Ammon's horn (tissue), 1 donor: ENCODE measurements around the gene XPO1.
"Not testable (repeated sequence)": the region's sequence is repeated elsewhere in the genome, so short reads cannot be mapped to it uniquely, and the experiment has no call there.

ENCODE experiments used
- DNase-seq: peaks from one replicate; pipeline ENCODE4 v3.0.0-alpha.2; 2016; ENCODE audit warnings: low spot score

Gene XPO1

DNA sequence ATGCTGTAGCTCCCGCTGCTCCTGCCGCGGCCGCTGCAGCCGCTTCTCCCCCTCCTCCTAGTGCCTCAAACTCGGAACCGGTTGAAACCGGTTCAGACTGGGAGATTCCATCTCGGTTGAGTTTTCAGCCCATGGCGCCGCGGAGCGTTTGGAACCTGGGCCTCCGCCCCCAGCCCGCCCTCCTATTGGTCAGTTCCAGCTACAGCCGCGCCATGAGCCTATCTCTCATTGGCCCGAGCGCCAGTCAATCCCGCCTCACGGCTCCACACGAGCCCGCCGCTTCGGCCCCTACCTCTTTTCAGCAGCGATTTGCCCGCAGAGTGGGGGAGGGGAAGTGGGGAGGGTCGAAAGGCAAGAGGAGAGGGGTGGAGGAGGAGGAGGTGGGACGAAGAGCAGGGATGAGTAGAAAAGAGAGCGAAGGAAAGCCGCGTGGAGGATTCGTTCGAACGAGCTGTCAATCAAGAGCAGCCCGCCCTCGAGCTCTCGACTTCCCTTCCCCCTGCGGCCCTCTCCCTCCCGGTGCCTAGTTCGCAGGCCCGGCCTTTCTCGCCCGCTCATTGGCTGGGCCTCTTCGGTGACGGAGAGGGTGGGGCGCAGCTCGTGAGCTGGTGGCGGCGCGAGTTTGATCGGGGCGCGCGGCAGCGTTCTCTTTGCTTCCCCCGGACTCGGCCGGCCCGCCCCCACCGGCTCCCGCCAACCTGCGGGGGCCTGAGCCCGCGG, at the start of gene XPO1:
XPO1 (minus strand) TSS at position 157 of the 720 bp plus-strand sequence. CDS start 4,459 bp downstream, outside the sequence.
- peak; percentile 100 for DNase-seq

GRCh38 chr2:61586928-61587327, 48.8 kb upstream of the XPO1 start:
- not testable (repeated sequence) for DNase-seq

- DNase-seq: no peak
Measured at GRCh38 chr2:61585383-61585782, 47.2 kb upstream of the XPO1 start.

- DNase-seq: not testable (repeated sequence)
Measured at GRCh38 chr2:61584368-61584767, 46.2 kb upstream of the XPO1 start.

DNA sequence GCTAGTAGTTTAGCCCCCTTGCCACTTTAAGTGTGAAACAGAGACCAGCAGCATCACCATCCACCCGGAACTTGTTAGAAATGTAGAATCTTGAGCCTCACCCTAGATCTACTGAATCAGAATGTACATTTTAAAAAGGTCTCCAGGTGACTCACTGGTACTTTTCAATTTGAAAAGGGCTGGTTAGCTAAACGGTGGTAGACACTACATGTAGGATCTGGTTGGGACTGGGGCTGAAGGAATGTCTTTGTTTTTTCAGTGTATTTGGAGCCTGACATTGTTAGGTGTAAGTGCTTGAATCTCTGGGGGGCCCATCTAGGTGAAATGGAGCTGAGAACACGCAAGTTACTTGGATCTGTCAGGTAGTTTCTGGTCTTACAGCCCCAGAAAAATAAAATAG, 44.0 kb upstream of the XPO1 start:
- no peak for DNase-seq

GRCh38 chr2:61581716-61582115, 43.6 kb upstream of the XPO1 start:
- no peak for DNase-seq

- DNase-seq: no peak
Measured at GRCh38 chr2:61575447-61575859, 37.3 kb upstream of the XPO1 start.

DNA sequence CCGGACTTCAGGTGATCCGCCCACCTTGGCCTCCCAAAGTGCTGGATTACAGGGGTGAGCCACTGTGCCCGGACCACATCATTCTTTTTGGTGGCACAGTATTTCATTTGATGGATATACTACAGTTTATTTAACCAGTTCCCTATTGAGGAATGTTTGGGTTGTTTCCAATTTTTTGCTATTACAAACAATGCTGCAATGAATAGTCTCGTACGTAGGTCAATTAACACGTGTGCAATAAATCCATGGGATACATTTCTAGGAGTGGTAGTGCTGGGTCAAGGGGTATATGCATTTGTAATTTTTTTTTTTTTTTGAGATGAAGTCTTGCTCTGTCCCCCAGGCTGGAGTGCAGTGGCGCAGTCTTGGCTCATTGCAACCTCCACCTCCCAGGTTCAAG, 28.4 kb upstream of the XPO1 start:
- DNase-seq: no peak

DNA sequence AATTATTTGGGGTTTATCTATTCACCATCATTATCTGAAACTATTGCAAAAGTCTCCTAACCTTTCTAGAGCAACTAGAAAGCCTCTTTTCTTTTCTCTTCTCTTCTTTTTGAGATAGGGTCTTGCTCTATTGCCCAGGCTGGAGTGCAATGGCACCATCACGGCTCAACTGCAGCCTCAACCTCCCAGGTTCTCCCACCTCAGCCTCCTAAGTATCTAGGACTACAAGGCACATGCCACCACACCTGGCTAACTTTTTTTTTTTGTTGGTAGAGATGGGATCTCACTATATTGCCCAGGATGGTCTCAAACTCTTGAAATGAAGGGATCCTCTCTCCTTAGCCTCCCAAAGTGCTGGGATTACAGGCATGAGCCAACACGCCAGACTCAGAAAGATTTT, 24.5 kb upstream of the XPO1 start:
- no peak for DNase-seq

DNA sequence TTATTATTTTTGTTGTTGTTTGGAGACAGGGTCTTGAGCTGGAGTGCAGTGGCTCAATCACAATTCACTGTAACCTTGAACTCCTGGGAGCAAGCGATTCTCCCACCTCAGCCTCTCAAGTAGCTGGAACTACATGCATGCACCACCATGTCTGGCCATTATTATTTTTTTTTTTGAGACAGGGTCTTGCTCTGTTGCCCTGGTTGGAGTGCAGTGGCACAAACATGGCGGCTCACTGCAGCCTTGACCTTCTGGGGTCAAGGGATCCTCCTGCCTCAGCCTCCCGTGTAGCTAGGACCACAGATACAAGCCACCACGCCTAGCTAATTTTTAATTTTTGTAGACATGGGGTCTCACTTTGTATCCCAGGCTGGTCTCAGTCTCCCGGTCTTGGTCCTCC, 20.0 kb upstream of the XPO1 start:
- DNase-seq: no peak

DNA sequence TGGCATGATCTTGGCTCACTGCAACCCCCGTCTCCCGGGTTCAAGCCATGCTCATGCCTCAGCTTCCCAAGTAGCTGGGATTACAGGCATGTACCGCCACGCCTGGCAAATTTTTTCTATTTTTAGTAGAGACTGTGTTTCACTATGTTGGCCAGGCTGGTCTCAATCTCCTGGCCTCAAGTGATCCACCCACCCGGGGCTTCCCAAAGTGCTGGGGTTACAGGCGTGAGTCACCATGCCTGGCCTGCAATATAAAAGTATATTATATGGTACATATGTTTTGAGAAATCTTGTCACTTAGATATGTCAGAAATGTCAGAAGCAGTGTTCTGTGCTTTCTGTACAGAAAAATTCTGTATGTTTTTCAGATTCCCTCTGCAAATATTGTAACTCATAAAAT, 19.2 kb upstream of the XPO1 start:
- DNase-seq: no peak

- no peak for DNase-seq
Measured at GRCh38 chr2:61554604-61555003, 16.4 kb upstream of the XPO1 start.

GRCh38 chr2:61550375-61551209, 12.4 kb upstream of the XPO1 start:
- DNase-seq: no peak

DNA sequence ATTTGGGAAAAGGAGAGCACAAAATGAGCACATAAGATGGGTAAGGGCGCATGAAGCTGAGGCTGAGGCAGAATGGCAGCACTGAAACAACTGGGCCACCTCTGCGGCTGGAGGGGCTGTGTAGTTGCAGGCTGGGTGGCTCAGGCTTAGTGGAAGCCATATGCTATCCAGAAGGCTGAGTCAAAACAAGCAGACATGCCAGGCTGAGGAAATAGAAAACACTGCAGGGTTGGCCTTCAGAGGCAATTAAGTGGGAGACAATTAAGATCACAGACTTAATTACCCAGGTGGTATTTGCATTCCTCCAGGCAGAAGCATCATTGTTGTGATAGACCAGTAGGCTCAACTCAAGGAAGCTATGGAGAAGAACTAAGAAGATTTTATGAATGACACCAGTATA, 11.4 kb upstream of the XPO1 start:
- DNase-seq: peak; percentile 3

DNA sequence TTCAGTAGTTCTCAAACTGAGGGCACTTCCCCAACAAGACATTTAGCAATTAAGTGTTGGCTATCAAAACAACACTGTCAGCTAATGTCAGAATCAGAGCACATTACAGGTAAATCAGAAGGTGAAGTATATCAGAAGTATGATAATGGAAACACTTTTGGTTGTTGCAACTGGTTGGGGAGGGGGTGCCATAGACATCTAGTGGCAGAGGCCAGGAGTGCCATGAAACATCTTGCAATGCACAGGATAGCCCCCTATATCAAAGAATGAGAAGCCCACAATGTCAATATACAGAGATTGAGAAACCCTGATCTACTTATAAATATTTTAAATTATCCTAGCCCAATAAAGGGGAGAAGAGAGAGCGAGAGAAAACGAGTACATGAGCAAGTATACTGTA, 4.9 kb upstream of the XPO1 start:
- DNase-seq: no peak

DNA sequence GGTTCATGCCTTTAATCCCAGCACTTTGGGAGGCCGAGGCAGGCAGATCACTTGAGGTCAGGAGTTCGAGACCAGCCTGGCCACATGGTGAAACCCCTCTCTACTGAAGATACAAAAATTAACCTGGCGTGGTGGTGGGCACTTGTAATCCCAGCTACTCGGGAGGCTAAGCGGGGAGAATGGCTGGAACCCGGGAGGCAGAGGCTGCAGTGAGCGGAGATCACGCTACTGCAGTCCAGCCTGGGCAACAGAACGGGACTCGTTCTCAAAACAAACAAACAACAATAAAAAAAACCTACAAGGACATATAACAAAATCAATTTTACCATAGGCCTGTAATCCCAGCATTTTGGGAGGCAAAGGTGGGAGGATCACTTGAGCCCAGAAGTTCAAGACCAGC, 2.0 kb upstream of the XPO1 start:
- not testable (repeated sequence) for DNase-seq

DNA sequence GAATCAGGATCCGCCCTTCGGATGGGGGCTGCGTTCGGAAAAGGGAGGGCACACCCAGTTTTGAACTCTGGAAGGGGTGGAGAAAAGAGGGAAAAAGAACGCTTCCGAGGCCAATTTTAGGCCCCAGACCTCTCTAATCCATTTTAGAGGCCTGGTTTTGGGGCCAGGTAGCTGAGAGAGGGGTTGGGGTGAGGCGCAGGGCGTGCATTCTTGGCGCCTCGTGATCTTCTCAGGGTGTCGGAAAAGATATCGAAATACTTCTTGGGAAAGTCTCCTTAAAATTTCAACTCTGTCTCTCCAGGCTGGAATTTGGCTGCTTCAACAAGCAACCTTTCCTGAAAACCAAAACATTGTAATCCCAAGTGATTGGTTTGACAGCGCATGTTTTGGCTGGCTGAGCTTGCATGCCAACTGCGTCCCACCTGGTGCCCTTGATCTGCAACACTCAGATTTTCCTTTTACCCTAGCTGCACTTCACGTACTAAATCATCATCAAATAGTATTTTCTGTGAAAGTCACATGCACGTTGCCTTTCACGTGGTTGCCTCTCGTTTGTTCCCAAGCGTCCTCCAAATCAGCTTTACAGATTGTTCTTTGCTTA, 864 bp upstream of the XPO1 start:
- peak; percentile 54 for DNase-seq

- no peak for DNase-seq
Measured at GRCh38 chr2:61537950-61538199, 281 bp downstream of the XPO1 start.

DNA sequence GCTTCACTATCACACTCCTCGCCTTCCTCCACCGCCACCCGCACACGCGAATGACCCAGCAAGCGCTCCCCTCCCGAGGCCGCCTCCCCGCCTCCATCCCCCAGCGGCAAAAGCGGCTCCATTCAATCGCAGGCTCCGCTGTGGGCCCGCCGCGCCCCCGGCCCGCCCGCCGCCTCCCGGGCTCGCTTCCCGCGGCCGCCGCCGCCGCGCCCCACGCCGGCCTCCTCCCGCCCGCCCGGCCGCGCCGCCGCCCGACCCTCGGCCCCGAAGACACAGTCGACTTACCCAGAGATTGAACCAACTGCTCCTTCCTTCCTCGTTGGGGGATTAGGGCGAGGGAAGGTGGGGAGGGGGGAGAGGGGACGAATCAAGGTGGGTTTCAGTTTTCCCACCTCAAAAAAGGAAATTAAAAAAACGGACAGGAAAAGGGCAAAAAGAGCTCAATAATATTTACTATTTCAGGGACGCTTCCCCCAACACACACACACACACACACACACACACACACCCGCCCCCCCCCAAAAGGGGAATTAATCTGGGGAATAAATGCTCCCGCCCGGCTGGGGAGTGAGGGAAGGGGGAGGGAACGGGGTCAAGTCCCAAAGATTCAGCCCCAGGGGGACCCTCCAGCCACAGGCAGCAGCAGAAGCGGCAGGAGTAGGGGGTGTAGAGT, 743 bp downstream of the XPO1 start:
- DNase-seq: no peak

DNA sequence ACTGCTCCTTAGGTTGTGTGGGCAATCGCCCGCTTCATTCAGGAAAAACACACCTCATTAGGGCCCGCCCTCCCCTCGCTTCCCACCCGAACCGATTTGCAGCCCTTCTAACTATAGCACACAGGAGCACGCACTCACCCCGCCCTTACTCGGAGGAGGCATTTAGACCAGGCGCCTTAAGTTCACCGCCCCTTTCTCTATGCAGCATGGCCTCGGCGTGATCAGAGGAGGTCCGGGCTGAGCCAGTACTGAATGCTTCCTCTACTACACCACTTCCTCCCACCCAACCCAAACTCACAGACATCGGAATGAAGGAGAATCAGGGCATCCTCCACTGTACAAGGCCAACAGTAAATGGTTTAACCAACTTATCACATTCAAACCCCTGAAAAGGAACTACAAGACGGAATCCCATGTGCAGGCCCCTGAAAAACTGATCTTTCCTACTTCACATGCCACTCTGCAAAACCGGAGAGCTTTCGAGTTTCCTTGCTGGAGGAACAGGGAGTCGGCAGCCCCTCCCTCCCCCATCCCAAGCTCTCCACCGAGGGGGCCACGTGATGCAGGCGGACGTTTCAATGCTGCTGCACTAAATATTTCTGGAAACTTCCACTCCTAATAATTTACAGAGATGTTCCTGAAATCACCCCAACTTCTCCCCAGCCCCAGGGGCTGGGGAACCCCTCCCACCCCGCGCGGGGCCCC, 1.4 kb downstream of the XPO1 start:
- peak; percentile 92 for DNase-seq

GRCh38 chr2:61536180-61536571, 2.0 kb downstream of the XPO1 start:
- peak; percentile 11 for DNase-seq

DNA sequence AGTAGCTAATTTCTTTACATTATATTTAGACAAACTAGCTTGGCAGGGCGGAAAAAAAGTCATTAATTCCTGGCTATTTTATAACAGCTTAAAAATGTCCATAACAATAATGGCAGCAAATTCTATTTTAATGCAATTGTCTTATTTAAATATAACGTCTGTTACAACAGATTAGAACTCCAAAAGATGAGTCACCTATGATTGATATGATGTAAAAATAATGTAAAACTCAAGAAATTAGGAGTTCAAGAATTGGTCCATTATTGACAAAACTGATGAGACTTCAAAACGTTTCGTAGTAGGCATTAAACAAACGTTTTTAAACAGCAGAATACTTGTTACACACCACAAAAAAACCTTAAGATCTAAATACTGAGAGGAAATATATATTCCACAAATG, 2.7 kb downstream of the XPO1 start:
- no peak for DNase-seq
